ENCODE results near the gene PCSK6.
"Not testable (repeated sequence)": the region's sequence is repeated elsewhere in the genome, so short reads cannot be mapped to it uniquely, and the experiment has no call there.

Gene PCSK6

GRCh38 chr15:101378171-101378755 is 111.2 kb downstream of the PCSK6 start:
- no peak for DNase-seq (ENCODE audit: low spot score)
- ChIA-PET CTCF (no interaction called here), POLR2A (ENCODE audit: low non-redundant PET) (no interaction called here)
- TF ChIP-seq CTCF (conservative IDR thresholded peaks at IDR 0.05; ENCODE audit: low read depth) = no peak
- H3K27ac ChIP-seq = no peak overlapping the region

DNA sequence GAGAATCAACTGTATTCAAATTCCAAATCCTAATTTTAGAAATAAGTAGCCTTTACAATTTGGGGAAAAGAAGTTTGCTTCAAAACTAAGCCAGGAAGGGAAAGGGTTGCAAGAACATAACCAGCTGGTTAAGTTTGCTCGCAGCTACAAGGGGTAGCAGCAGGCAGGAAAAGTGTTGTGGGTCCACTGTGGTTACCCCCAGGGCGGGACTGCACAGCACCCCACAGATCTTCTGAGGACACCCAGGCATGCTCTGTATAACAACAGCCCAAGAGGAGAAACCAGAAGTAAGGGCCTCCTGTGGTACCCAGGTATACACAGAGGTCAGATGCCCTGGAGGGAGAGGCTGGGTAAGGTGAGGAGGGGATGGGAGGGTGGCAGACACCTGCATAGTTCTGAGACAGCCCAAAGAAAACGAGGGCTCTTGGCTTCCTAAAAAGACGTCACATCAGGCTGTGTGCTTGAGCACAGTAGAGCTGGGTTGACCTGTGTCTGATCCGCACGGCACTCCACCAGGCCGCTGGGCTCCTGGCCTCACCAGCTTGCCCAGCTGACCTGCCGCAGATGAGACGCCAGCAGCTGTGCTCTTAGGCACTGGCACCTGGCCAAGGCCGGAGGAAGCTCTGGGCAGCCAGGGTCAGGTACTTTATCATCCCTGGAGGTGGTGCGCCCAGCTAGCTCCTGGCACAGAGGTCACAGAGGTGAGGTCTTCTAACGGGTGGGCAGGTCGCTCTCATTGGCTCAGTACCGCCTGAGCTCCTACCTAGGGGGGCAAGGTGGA is 112.7 kb downstream of the PCSK6 start:
- DNase-seq (ENCODE audit: low spot score) = no peak
- ChIA-PET POLR2A (ENCODE audit: low non-redundant PET) (no interaction called here), CTCF (no interaction called here)
- TF ChIP-seq CTCF (conservative IDR thresholded peaks at IDR 0.05; ENCODE audit: low read depth) = no peak
- no peak overlapping the region for H3K27ac ChIP-seq

DNA sequence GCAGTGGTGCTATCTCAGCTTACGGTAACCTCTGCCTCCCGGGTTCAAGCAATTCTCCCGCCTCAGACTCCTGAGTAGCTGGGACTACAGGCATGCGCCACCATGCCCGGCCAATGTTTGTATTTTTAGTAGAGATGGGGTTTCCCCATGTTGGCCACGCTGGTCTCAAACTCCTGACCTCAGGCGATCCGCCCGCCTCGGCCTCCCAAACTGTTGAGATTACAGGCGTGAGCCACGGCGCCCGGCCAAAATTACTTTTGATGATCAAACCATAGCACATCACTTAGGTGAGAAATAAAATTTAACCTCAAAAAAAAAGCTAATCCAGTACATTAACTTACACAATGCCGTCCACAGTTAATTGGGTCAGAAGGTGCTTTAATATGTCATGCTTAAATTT is 114.5 kb downstream of the PCSK6 start:
- H3K27ac ChIP-seq; DNase-seq (ENCODE audit: low spot score): not testable (repeated sequence)
- ChIA-PET CTCF (interaction anchor here (0.6 kb wide), 1 partner anchor 15 kb away, joined by 5 read pairs; no protein-coding TSS in a partner anchor), POLR2A (ENCODE audit: low non-redundant PET) (interaction anchor here (0.6 kb wide), 1 partner anchor 77 kb away, joined by 3 read pairs; no protein-coding TSS in a partner anchor)

DNA sequence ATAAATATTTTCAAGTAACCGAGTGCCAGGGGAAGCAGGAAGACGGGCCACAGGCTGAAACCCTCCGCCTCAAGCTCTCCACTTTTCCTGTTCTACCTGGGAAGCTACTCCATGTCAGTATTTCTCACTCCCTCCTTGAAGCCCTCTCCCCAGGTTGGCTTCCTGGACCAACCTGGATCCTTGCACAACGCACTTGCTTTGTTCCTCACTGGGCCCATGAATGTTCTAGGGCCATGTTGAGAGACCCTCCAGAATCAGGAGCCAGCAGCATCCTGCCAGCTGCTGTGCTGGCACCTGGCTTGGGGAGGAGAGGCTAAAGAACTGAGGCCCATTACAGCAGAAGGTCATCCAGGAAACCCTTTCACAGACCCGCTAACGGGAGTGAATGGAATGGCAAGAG is 115.2 kb downstream of the PCSK6 start:
- POLR2A ChIA-PET (ENCODE audit: low non-redundant PET) = no interaction called here
- H3K27ac ChIP-seq = no peak overlapping the region
- no peak for TF ChIP-seq CTCF (conservative IDR thresholded peaks at IDR 0.05; ENCODE audit: low read depth)
- DNase-seq (ENCODE audit: low spot score) = no peak
- CTCF ChIA-PET = no interaction called here

GRCh38 chr15:101373577-101373976 is 115.9 kb downstream of the PCSK6 start:
- POLR2A ChIA-PET (ENCODE audit: low non-redundant PET) = no interaction called here
- CTCF ChIA-PET = interaction anchor here (0.7 kb wide), 1 partner anchor 765 kb away, joined by 6 read pairs; no protein-coding TSS in a partner anchor
- no peak overlapping the region for H3K27ac ChIP-seq
- TF ChIP-seq CTCF (conservative IDR thresholded peaks at IDR 0.05; ENCODE audit: low read depth) = no peak
- DNase-seq (ENCODE audit: low spot score) = no peak

GRCh38 chr15:101372960-101373525 is 116.5 kb downstream of the PCSK6 start:
- CTCF ChIA-PET = interaction anchor here (0.7 kb wide), 1 partner anchor 765 kb away, joined by 6 read pairs; no protein-coding TSS in a partner anchor
- POLR2A ChIA-PET (ENCODE audit: low non-redundant PET) = no interaction called here
- DNase-seq (ENCODE audit: low spot score) = no peak
- TF ChIP-seq CTCF (conservative IDR thresholded peaks at IDR 0.05; ENCODE audit: low read depth) = no peak
- H3K27ac ChIP-seq = no peak overlapping the region

DNA sequence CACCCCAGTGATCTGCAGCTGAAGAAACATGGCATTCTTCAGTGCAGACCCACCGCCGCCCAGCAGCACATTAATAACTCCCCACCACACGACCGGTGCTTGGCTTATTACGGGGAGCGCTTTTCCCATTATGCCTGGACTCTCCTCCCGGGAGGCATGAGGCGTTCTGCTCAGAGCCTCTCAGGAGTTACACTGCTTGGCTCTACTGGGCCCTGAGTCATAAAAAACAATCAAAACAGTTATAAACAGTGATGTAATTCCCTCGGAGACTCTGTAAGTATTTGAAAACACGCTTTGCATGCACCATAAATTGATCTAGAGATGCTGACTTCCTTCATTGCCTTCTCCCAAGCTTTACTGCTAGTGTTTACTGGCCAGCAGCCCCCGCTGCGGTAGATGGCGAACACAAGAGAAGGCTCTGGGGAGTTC is 117.3 kb downstream of the PCSK6 start:
- CTCF ChIA-PET = interaction anchor here (1.2 kb wide), 1 partner anchor 269 kb away, joined by 4 read pairs; no protein-coding TSS in a partner anchor
- DNase-seq (ENCODE audit: low spot score) = no peak

More for the DNA sequence above, 117.3 kb downstream of the PCSK6 start:
- no peak for TF ChIP-seq CTCF (conservative IDR thresholded peaks at IDR 0.05; ENCODE audit: low read depth)
- no peak overlapping the region for H3K27ac ChIP-seq
- POLR2A ChIA-PET (ENCODE audit: low non-redundant PET) = no interaction called here
